SK-N-SH (cell line): ENCODE data around the gene TGFA. TPM values are rescaled to one million over a fixed set of nuclear protein-coding genes. Genes with fewer than 3 reads are reported as not detected.

Source experiments
- CTCF ChIA-PET: fragments of 300-600, 350-600 bp; formaldehyde crosslinking; extraction: SDS; loops from one replicate; lab custom pipeline; 2021; lab: Yijun Ruan, JAX
- POLR2A ChIA-PET: fragments of 350-600 bp; sonication (Branson Sonifier 250); formaldehyde crosslinking; extraction: SDS; loops from one replicate; lab custom pipeline; 2020; ENCODE audit warnings: antibody characterized with exemption, inconsistent platforms; lab: Yijun Ruan, JAX
- DNase-seq: peaks from one replicate; pipeline ENCODE4 v3.0.0; 2012
- H2AFZ ChIP-seq: fragments of 200-600 bp; sonication (generic); 2 replicates; pipeline ENCODE4 v1.8.1; 2016; ENCODE audit warnings: antibody characterized with exemption, mild to moderate bottlenecking, low read depth
- H3F3A ChIP-seq: fragments of 200-600 bp; sonication (generic); replicated peaks from 2 replicates; pipeline ENCODE3; 2016; ENCODE audit warnings: antibody characterized with exemption, mild to moderate bottlenecking; ENCODE audit not compliant: insufficient read depth
- H3K27ac ChIP-seq, 2 experiments: fragments of 200-500 bp in 1 of 2; fragments of 200-600 bp in 1 of 2; sonication (Bioruptor generic) in 1 of 2; sonication (generic), shearing (Covaris generic) in 1 of 2; 2 replicates each; pipeline versions ENCODE4 v1.5.1 to v1.6.1; 2014 to 2016; ENCODE audit warnings: low read depth in 2 of 2, inconsistent platforms in 1 of 2, low read length in 1 of 2, mild to moderate bottlenecking in 1 of 2, mixed read lengths in 1 of 2
- H3K27me3 ChIP-seq: fragments of 200-600 bp; sonication (generic), shearing (Covaris generic); 2 replicates; pipeline ENCODE4 v1.6.1; 2016; ENCODE audit warnings: mixed run types; ENCODE audit not compliant: insufficient read depth
- H3K36me3 ChIP-seq, 2 experiments: fragments of 200-500 bp in 1 of 2; fragments of 200-600 bp in 1 of 2; sonication (Bioruptor generic) in 1 of 2; sonication (generic) in 1 of 2; replicated peaks in 1 of 2; 2 replicates each; pipeline versions ENCODE3 to v1.5.1; 2014 to 2016; ENCODE audit warnings: low read length in 1 of 2, mild to moderate bottlenecking in 1 of 2; ENCODE audit not compliant: insufficient read depth in 2 of 2, control insufficient read depth in 1 of 2
- H3K4me1 ChIP-seq, 2 experiments: fragments of 200-500 bp in 1 of 2; fragments of 200-600 bp in 1 of 2; sonication (Bioruptor generic) in 1 of 2; sonication (generic), shearing (Covaris generic) in 1 of 2; 2 replicates each; pipeline versions ENCODE4 v1.5.1 to v1.6.1; 2014 to 2016; ENCODE audit warnings: low read depth in 1 of 2, low read length in 1 of 2, mixed run types in 1 of 2; ENCODE audit not compliant: insufficient read depth in 2 of 2, control insufficient read depth in 1 of 2
- H3K4me2 ChIP-seq: fragments of 200-600 bp; sonication (generic), shearing (Covaris generic); 2 replicates; pipeline ENCODE4 v1.6.1; 2017; ENCODE audit warnings: mixed run types
- H3K4me3 ChIP-seq, 2 experiments: fragments of 200-500 bp in 1 of 2; fragments of 200-600 bp in 1 of 2; sonication (Bioruptor generic) in 1 of 2; sonication (generic), shearing (Covaris generic) in 1 of 2; 2 replicates each; pipeline versions ENCODE4 v1.5.1 to v1.8.1; 2014 to 2016; ENCODE audit warnings: low read depth in 2 of 2, inconsistent platforms in 1 of 2, low read length in 1 of 2, mild to moderate bottlenecking in 1 of 2, mixed read lengths in 1 of 2, moderate library complexity in 1 of 2
- H3K79me2 ChIP-seq: fragments of 200-600 bp; sonication (generic); 2 replicates; pipeline ENCODE4 v1.8.1; 2017; ENCODE audit warnings: mild to moderate bottlenecking; ENCODE audit not compliant: insufficient read depth
- H3K9ac ChIP-seq: fragments of 200-600 bp; sonication (generic); 2 replicates; pipeline ENCODE4 v1.6.1; 2017; ENCODE audit warnings: mixed run types
- H3K9me2 ChIP-seq: fragments of 200-600 bp; sonication (generic); 2 replicates; pipeline ENCODE4 v1.6.1; 2017; ENCODE audit warnings: mixed run types
- H3K9me3 ChIP-seq: fragments of 200-600 bp; sonication (generic); 2 replicates; pipeline ENCODE4 v1.6.1; 2017; ENCODE audit warnings: mixed run types, mild to moderate bottlenecking, moderate library complexity
- H4K20me1 ChIP-seq: fragments of 200-600 bp; sonication (generic); 2 replicates; pipeline ENCODE4 v1.6.1; 2017; ENCODE audit warnings: mild to moderate bottlenecking, mixed run types; ENCODE audit not compliant: insufficient read depth
- CHD2 ChIP-seq: fragments of 150-350 bp; IDR thresholded peaks from 2 replicates; pipeline ENCODE4 v1.6.1; 2018; ENCODE audit warnings: low read length; ENCODE audit not compliant: partially characterized antibody
- CTCF ChIP-seq: fragments of 200-600 bp; sonication (generic); IDR thresholded peaks from 2 replicates; pipeline ENCODE4 v1.6.1; 2017; ENCODE audit warnings: antibody characterized with exemption, mild to moderate bottlenecking, moderate library complexity
- EP300 ChIP-seq, 2 experiments: IDR thresholded peaks; 2 replicates each; pipeline versions ENCODE4 v1.4.0 to v1.6.1; 2012; ENCODE audit warnings: borderline replicate concordance in 1 of 2, low read depth in 1 of 2, low read length in 1 of 2
- FOSL2 ChIP-seq: IDR thresholded peaks from 2 replicates; pipeline ENCODE4 v1.4.0; 2012; ENCODE audit warnings: low read depth, mild to moderate bottlenecking, moderate library complexity, borderline replicate concordance
- FOXM1 ChIP-seq: IDR thresholded peaks from 2 replicates; pipeline ENCODE4 v1.4.0; 2012; ENCODE audit warnings: low read depth, mild to moderate bottlenecking
- GABPA ChIP-seq: IDR thresholded peaks from 2 replicates; pipeline ENCODE4 v1.4.0; 2012; ENCODE audit warnings: low read depth, mild to moderate bottlenecking
- IRF3 ChIP-seq: fragments of 150-350 bp; IDR thresholded peaks from 2 replicates; pipeline ENCODE4 v1.6.1; 2016; ENCODE audit warnings: mild to moderate bottlenecking, low read depth, low read length
- JUND ChIP-seq: IDR thresholded peaks from 2 replicates; pipeline ENCODE4 v1.4.0; 2012
- MEF2A ChIP-seq: IDR thresholded peaks from 2 replicates; pipeline ENCODE4 v1.4.0; 2012; ENCODE audit warnings: low read depth, borderline replicate concordance
- MXI1 ChIP-seq: IDR thresholded peaks from 2 replicates; pipeline ENCODE4 v1.6.1; 2012; ENCODE audit warnings: mild to moderate bottlenecking, low read depth, low read length, improper control_type of control experiment
- POLR2AphosphoS5 ChIP-seq: IDR thresholded peaks from 2 replicates; pipeline ENCODE4 v1.6.1; 2012; ENCODE audit warnings: low read depth, low read length
- RAD21 ChIP-seq: IDR thresholded peaks from 2 replicates; pipeline ENCODE4 v1.6.1; 2012; ENCODE audit warnings: mild to moderate bottlenecking, low read length
- RCOR1 ChIP-seq: fragments of 150-350 bp; IDR thresholded peaks from 2 replicates; pipeline ENCODE4 v1.6.1; 2017; ENCODE audit warnings: antibody characterized with exemption, low read length
- RFX5 ChIP-seq: IDR thresholded peaks from 2 replicates; pipeline ENCODE4 v1.6.1; 2012; ENCODE audit warnings: mild to moderate bottlenecking, improper control_type of control experiment, low read length
- RXRA ChIP-seq: IDR thresholded peaks from 2 replicates; pipeline ENCODE4 v1.4.0; 2012; ENCODE audit warnings: low read depth, mild to moderate bottlenecking, borderline replicate concordance
- SIN3A ChIP-seq: IDR thresholded peaks from 2 replicates; pipeline ENCODE4 v1.6.1; 2012; ENCODE audit warnings: low read depth, mild to moderate bottlenecking, low read length, moderate library complexity, borderline replicate concordance
- TCF12 ChIP-seq: IDR thresholded peaks from 2 replicates; pipeline ENCODE4 v1.4.0; 2012
- YY1 ChIP-seq: IDR thresholded peaks from 2 replicates; pipeline ENCODE4 v1.4.0; 2012; ENCODE audit warnings: low read depth, mild to moderate bottlenecking
- WGBS: methylation state at CpG from one replicate; pipeline ENCODE4 v1.1.6; 2017; ENCODE audit warnings: low lambda C conversion rate; 5-methylcytosine and 5-hydroxymethylcytosine counted together
- polyA plus RNA-seq, 3 experiments: library from polyadenylated mRNA; depleted of rRNA; stranded (reverse); fragments of >200 nt; gene quantifications; 2 replicates each; pipeline ENCODE4 v1.2.3, GENCODE V29; 2012
- TF ChIP-seq, protein P1 (sequence below): IDR thresholded peaks from 2 replicates; pipeline ENCODE4 v1.4.0; 2012; ENCODE audit warnings: low read depth, borderline replicate concordance

The TGFA gene
- polyA plus RNA-seq, 1 of the 3 experiments (the other 2 are of a cell fraction): not detected

- Histone ChIP-seq H3K4me2 (no peak overlapping the region), H3K4me1 (no peaks in the 10 kb centered on the region), H4K20me1 (no peaks in the 10 kb centered on the region), H3K36me3 (no peaks in the 10 kb centered on the region), H3K9me2 (no peaks in the 10 kb centered on the region), H3K27ac (no peak overlapping the region), H2AFZ (no peak overlapping the region), H3K79me2 (no peaks in the 10 kb centered on the region), H3K9ac (no peak overlapping the region), H3F3A (no peaks in the 10 kb centered on the region), H3K27me3 (no peaks in the 10 kb centered on the region), H3K4me3 (no peak overlapping the region), H3K9me3 (no peaks in the 10 kb centered on the region)
- ChIA-PET CTCF (interaction anchor here (1.0 to 1.7 kb wide), 3 partner anchors 9 to 19 kb away, joined by 3 to 5 read pairs (median 5); no protein-coding TSS in a partner anchor), POLR2A (no interaction called here)
- no peak for DNase-seq
- TF ChIP-seq FOXM1 (no peak), CTCF (no peak), FOSL2 (no peak), GABPA (no peak), EP300 (IDR thresholded peaks at IDR 0.05; ENCODE audit: borderline replicate concordance in 1 of 2, low read depth in 1 of 2, low read length in 1 of 2) (no peak), IRF3 (no peak), YY1 (no peak), CHD2 (no peak), SIN3A (no peak), POLR2AphosphoS5 (no peak), RAD21 (no peak), MEF2A (no peak), TCF12 (no peak), MXI1 (no peak), RXRA (no peak), JUND (no peak), RFX5 (no peak), RCOR1 (no peak)
- TF ChIP-seq, protein P1, sequence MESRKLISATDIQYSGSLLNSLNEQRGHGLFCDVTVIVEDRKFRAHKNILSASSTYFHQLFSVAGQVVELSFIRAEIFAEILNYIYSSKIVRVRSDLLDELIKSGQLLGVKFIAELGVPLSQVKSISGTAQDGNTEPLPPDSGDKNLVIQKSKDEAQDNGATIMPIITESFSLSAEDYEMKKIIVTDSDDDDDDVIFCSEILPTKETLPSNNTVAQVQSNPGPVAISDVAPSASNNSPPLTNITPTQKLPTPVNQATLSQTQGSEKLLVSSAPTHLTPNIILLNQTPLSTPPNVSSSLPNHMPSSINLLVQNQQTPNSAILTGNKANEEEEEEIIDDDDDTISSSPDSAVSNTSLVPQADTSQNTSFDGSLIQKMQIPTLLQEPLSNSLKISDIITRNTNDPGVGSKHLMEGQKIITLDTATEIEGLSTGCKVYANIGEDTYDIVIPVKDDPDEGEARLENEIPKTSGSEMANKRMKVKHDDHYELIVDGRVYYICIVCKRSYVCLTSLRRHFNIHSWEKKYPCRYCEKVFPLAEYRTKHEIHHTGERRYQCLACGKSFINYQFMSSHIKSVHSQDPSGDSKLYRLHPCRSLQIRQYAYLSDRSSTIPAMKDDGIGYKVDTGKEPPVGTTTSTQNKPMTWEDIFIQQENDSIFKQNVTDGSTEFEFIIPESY: no peak
- WGBS: 21% methylated on average over 5 of the region's 5 CpGs
Measured at GRCh38 chr2:70480468-70480867, 73.2 kb downstream of the TGFA start.
